ENCODE data around the gene KCNG3. TPM values are rescaled to one million over a fixed set of nuclear protein-coding genes. Genes with fewer than 3 reads are reported as not detected.
"Not testable (repeated sequence)": the region's sequence is repeated elsewhere in the genome, so short reads cannot be mapped to it uniquely, and the experiment has no call there.

Gene KCNG3
- total RNA-seq, 1 experiment from 2014 or later = 4.3 TPM

GRCh38 chr2:42404676-42405075 lies 89.1 kb downstream of the KCNG3 start:
- Histone ChIP-seq H3K27ac (ENCODE audit: low read length) (no peak overlapping the region), H3K4me3 (ENCODE audit: low read depth in 2 of 2, low read length in 2 of 2) (no peak overlapping the region), H3K36me3 (ENCODE audit: control insufficient read depth, insufficient read depth, low read length) (no peaks in the 10 kb centered on the region), H3K9me3 (ENCODE audit: control insufficient read depth, insufficient read depth, low read depth, low read length) (no peaks in the 10 kb centered on the region), H3K4me1 (ENCODE audit: control insufficient read depth, insufficient read depth, low read length) (no peaks in the 10 kb centered on the region), H3K27me3 (ENCODE audit: control insufficient read depth, insufficient read depth, low read length) (no peaks in the 10 kb centered on the region)
- BruUV-seq (replicated peaks) = no TSS peak
- DNase-seq (ENCODE audit: low read depth, low spot score) = no peak
- in situ Hi-C loops (cut with HindIII; ENCODE audit: low pct_unique_long_range_greater_than_20kb, low sequenced_read_pairs) (no loop called here), intact Hi-C loops (cut with micrococcal nuclease; ENCODE audit: unreplicated experiment) (no loop called here)
- no peak for ATAC-seq
- TF ChIP-seq CTCF (IDR thresholded peaks at IDR 0.05) (no peak), REST (IDR thresholded peaks at IDR 0.05; ENCODE audit: insufficient read depth in 1 of 2, low read depth in 2 of 2, low read length in 1 of 2) (no peak), SIN3A (IDR thresholded peaks at IDR 0.05; ENCODE audit: borderline replicate concordance, insufficient read depth, low read depth, low read length) (no peak), TCF7L2 (IDR thresholded peaks at IDR 0.05; ENCODE audit: low read depth, low read length) (no peak), POLR2AphosphoS5 (IDR thresholded peaks at IDR 0.05; ENCODE audit: low read depth, low read length) (no peak)
- CTCF ChIA-PET = no interaction called here
- POLR2A ChIA-PET = no interaction called here

GRCh38 chr2:42401773-42402172 lies 92.0 kb downstream of the KCNG3 start:
- in situ Hi-C loops (cut with HindIII; ENCODE audit: low pct_unique_long_range_greater_than_20kb, low sequenced_read_pairs) = no loop called here
- ATAC-seq = no peak
- intact Hi-C loops (cut with micrococcal nuclease; ENCODE audit: unreplicated experiment) = no loop called here
- DNase-seq (ENCODE audit: low read depth, low spot score) = no peak
- Histone ChIP-seq H3K9me3 (ENCODE audit: control insufficient read depth, insufficient read depth, low read depth, low read length) (no peaks in the 10 kb centered on the region), H3K4me3 (ENCODE audit: low read depth in 2 of 2, low read length in 2 of 2) (no peak overlapping the region), H3K27me3 (ENCODE audit: control insufficient read depth, insufficient read depth, low read length) (no peaks in the 10 kb centered on the region), H3K4me1 (ENCODE audit: control insufficient read depth, insufficient read depth, low read length) (no peaks in the 10 kb centered on the region), H3K36me3 (ENCODE audit: control insufficient read depth, insufficient read depth, low read length) (no peaks in the 10 kb centered on the region), H3K27ac (ENCODE audit: low read length) (no peak overlapping the region)
- BruUV-seq (replicated peaks) = no TSS peak
- TF ChIP-seq CTCF (IDR thresholded peaks at IDR 0.05) (no peak), REST (IDR thresholded peaks at IDR 0.05; ENCODE audit: insufficient read depth in 1 of 2, low read depth in 2 of 2, low read length in 1 of 2) (no peak), TCF7L2 (IDR thresholded peaks at IDR 0.05; ENCODE audit: low read depth, low read length) (no peak), SIN3A (IDR thresholded peaks at IDR 0.05; ENCODE audit: borderline replicate concordance, insufficient read depth, low read depth, low read length) (no peak), POLR2AphosphoS5 (IDR thresholded peaks at IDR 0.05; ENCODE audit: low read depth, low read length) (no peak)
- ChIA-PET CTCF (no interaction called here), POLR2A (no interaction called here)

- BruUV-seq (replicated peaks); in situ Hi-C loops (cut with HindIII; ENCODE audit: low pct_unique_long_range_greater_than_20kb, low sequenced_read_pairs); H3K4me3 ChIP-seq (ENCODE audit: low read depth in 2 of 2, low read length in 2 of 2); CTCF ChIA-PET; intact Hi-C loops (cut with micrococcal nuclease; ENCODE audit: unreplicated experiment); H3K4me1 ChIP-seq (ENCODE audit: control insufficient read depth, insufficient read depth, low read length); ATAC-seq; DNase-seq (ENCODE audit: low read depth, low spot score); H3K36me3 ChIP-seq (ENCODE audit: control insufficient read depth, insufficient read depth, low read length); H3K27me3 ChIP-seq (ENCODE audit: control insufficient read depth, insufficient read depth, low read length); H3K9me3 ChIP-seq (ENCODE audit: control insufficient read depth, insufficient read depth, low read depth, low read length); POLR2A ChIA-PET; H3K27ac ChIP-seq (ENCODE audit: low read length): not testable (repeated sequence)
These were observed 95.7 kb downstream of the KCNG3 start for GRCh38 chr2:42398052-42398451.

- CTCF ChIA-PET; H3K4me3 ChIP-seq (ENCODE audit: low read depth in 2 of 2, low read length in 2 of 2); in situ Hi-C loops (cut with HindIII; ENCODE audit: low pct_unique_long_range_greater_than_20kb, low sequenced_read_pairs): not testable (repeated sequence)
These were observed 100.5 kb downstream of the KCNG3 start for GRCh38 chr2:42393320-42393719.

More at GRCh38 chr2:42393320-42393719, 100.5 kb downstream of the KCNG3 start:
- ATAC-seq; H3K36me3 ChIP-seq (ENCODE audit: control insufficient read depth, insufficient read depth, low read length); POLR2A ChIA-PET; H3K9me3 ChIP-seq (ENCODE audit: control insufficient read depth, insufficient read depth, low read depth, low read length); intact Hi-C loops (cut with micrococcal nuclease; ENCODE audit: unreplicated experiment); H3K4me1 ChIP-seq (ENCODE audit: control insufficient read depth, insufficient read depth, low read length); H3K27ac ChIP-seq (ENCODE audit: low read length); DNase-seq (ENCODE audit: low read depth, low spot score); H3K27me3 ChIP-seq (ENCODE audit: control insufficient read depth, insufficient read depth, low read length); BruUV-seq (replicated peaks): not testable (repeated sequence)
